ENCODE measurements around the gene GJB4.

GRCh38 chr1:34779962-34780361 lies 20.4 kb downstream of the GJB4 start:
- TF ChIP-seq POLR2A (IDR thresholded peaks at IDR 0.05), result no peak
- TF ChIP-seq, protein P1, sequence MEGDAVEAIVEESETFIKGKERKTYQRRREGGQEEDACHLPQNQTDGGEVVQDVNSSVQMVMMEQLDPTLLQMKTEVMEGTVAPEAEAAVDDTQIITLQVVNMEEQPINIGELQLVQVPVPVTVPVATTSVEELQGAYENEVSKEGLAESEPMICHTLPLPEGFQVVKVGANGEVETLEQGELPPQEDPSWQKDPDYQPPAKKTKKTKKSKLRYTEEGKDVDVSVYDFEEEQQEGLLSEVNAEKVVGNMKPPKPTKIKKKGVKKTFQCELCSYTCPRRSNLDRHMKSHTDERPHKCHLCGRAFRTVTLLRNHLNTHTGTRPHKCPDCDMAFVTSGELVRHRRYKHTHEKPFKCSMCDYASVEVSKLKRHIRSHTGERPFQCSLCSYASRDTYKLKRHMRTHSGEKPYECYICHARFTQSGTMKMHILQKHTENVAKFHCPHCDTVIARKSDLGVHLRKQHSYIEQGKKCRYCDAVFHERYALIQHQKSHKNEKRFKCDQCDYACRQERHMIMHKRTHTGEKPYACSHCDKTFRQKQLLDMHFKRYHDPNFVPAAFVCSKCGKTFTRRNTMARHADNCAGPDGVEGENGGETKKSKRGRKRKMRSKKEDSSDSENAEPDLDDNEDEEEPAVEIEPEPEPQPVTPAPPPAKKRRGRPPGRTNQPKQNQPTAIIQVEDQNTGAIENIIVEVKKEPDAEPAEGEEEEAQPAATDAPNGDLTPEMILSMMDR (IDR thresholded peaks at IDR 0.05), result no peak

Measured in Peyer's patch (tissue), 4 donors.